Nephron progenitor cell (in vitro differentiated cells): Measurements from ENCODE around the gene SPRED2.

Experiments used
- DNase-seq: peaks from one replicate; pipeline ENCODE4 v3.0.0; 2021
- H3K27ac Mint-ChIP-seq: 2 replicates; pipeline ENCODE4 v1.8.0; 2021; ENCODE audit warnings: mild to moderate bottlenecking, moderate library complexity, mixed read lengths
- H3K27me3 Mint-ChIP-seq: 2 replicates; pipeline ENCODE4 v1.8.0; 2021; ENCODE audit warnings: mild to moderate bottlenecking, low read depth, mixed read lengths; ENCODE audit not compliant: poor library complexity
- H3K36me3 Mint-ChIP-seq: 2 replicates; pipeline ENCODE4 v1.8.0; 2021; ENCODE audit warnings: low read depth, mixed read lengths
- H3K4me1 Mint-ChIP-seq: 2 replicates; pipeline ENCODE4 v1.8.0; 2021; ENCODE audit warnings: mixed read lengths
- H3K4me3 Mint-ChIP-seq: 2 replicates; pipeline ENCODE4 v1.8.0; 2021; ENCODE audit warnings: mild to moderate bottlenecking, moderate library complexity, mixed read lengths
- H3K9me3 Mint-ChIP-seq: 2 replicates; pipeline ENCODE4 v1.8.0; 2021; ENCODE audit warnings: mild to moderate bottlenecking, moderate library complexity, mixed read lengths
- CTCF ChIP-seq: fragments of 200-600 bp; sonication (generic); IDR thresholded peaks from 2 replicates; pipeline ENCODE4 v1.5.0; 2021; ENCODE audit warnings: antibody characterized with exemption

The SPRED2 gene

GRCh38 chr2:65374999-65375398 lies 57.4 kb downstream of the SPRED2 start:
- no peak overlapping the region for H3K4me3 Mint-ChIP-seq
- no peak for DNase-seq
- peaks cover 3% of the 10 kb centered on the region for H3K27me3 Mint-ChIP-seq
- TF ChIP-seq CTCF = no peak
- no peak overlapping the region for H3K27ac Mint-ChIP-seq
- H3K36me3 Mint-ChIP-seq = peaks cover 18% of the 10 kb centered on the region
- H3K9me3 Mint-ChIP-seq = no peaks in the 10 kb centered on the region
- peaks cover 73% of the 10 kb centered on the region for H3K4me1 Mint-ChIP-seq

DNA sequence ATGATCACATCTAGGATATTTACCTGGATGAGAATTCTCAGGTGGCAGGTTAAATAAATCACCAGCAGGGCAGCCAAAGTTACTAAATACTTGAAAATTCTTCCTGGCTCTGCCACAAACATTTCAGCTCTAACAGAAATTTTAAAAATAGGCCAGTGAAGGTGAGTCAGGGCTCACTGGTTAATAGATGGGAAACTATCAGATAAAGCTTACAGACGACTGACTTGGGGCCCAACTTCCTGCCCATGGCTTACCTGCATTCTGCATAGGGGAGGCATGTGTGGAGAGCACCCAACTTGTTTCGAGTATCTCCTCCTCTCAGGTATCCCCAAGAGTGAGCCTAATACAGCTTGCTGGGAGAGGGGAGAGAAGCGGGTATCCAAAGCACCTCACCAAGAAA lies 57.8 kb downstream of the SPRED2 start:
- no peak for TF ChIP-seq CTCF
- no peak for DNase-seq
- Mint-ChIP-seq H3K4me3 (no peak overlapping the region), H3K4me1 (peaks cover 75% of the 10 kb centered on the region), H3K27ac (no peak overlapping the region), H3K27me3 (peaks cover 3% of the 10 kb centered on the region), H3K36me3 (peaks cover 16% of the 10 kb centered on the region), H3K9me3 (no peaks in the 10 kb centered on the region)

DNA sequence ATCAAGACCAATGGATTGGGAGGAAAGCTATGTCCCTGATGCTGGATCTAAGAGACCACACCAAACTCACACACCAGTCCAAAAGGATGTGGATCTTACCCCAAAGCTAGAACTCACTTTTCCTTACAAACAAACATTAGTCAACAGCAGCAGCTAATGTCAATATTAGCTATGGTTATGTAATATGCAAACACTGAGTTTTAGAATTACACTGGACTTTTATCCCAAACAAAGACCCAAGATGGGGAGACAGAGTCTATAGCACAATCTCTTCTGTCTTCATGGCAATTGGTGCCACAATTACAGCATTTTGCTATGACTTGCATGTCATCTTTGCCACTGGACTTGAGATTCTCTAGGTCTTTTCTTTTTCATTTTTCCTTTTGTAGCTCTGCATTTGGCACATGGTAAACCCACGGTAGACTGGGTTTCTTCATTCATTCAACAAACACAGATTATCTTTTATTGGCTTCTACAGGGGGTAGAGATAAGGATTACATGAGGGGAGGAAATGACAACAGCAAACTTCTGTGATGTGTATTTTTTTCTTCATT lies 59.0 kb downstream of the SPRED2 start:
- Mint-ChIP-seq H3K27me3 (peaks cover 3% of the 10 kb centered on the region), H3K4me1 (peaks cover 75% of the 10 kb centered on the region), H3K4me3 (no peak overlapping the region), H3K36me3 (peaks cover 16% of the 10 kb centered on the region), H3K9me3 (no peaks in the 10 kb centered on the region), H3K27ac (no peak overlapping the region)
- DNase-seq = no peak
- TF ChIP-seq CTCF = no peak

- TF ChIP-seq CTCF = no peak
- H3K36me3 Mint-ChIP-seq = peaks cover 16% of the 10 kb centered on the region
- H3K27ac Mint-ChIP-seq = peak overlapping the region; percentile 81
- no peak overlapping the region for H3K4me3 Mint-ChIP-seq
- H3K27me3 Mint-ChIP-seq = peaks cover 3% of the 10 kb centered on the region
- H3K9me3 Mint-ChIP-seq = no peaks in the 10 kb centered on the region
- no peak for DNase-seq
- peaks cover 75% of the 10 kb centered on the region for H3K4me1 Mint-ChIP-seq
These were observed 59.8 kb downstream of the SPRED2 start for GRCh38 chr2:65372619-65373018.

DNA sequence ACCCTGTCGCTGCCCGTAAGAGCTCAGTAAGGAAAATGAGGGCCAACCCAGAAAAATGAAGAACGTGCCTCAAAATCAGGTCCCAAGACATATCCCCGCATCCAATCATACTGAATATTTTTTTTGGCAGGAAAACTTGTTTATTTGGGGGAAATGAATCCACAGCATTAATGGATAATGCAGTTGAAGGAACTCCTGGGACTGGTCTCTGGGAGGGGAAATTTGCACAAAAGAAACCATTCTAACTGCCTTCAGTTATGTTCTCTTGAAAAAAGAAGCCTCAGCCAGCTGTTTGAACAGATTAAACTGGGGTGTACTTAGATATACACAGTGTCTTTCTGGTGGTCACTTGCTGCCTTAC lies 61.3 kb downstream of the SPRED2 start:
- Mint-ChIP-seq H3K4me3 (peak overlapping the region; percentile 28), H3K27me3 (peaks cover 3% of the 10 kb centered on the region), H3K4me1 (peaks cover 85% of the 10 kb centered on the region), H3K36me3 (peaks cover 11% of the 10 kb centered on the region), H3K27ac (peak overlapping the region; percentile 81), H3K9me3 (no peaks in the 10 kb centered on the region)
- no peak for TF ChIP-seq CTCF
- DNase-seq = no peak

DNA sequence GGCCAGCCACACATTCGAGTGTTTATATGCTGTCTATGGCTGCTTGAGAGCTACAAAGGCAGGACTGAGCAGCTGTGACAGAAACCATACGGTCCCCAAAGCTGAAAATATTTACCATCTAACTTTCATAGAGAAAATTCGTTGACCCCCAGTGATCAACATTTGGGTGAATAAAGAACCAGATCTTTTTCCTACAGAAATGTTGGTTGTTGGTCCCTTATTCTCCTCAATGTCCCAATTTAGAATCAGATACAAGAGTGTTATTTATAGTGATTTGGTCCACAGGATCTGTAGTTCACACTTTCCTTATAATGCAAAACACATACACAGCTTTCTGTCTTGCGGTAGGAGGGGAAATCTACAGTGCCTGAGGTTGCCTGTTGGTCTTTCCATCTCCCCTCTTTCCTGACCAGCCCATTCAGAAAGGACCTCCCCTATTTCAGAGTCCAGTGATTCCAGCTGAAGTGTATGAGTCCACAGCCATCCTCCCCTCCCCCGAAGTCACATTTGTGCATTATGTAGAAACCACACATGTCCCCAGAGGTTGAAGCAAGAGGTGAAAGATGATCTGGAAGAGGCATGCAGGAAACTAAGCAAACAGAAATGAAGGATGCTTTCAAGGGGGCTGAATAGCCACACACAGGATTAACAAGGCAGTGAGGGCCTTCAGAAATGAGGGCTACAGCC lies 61.9 kb downstream of the SPRED2 start:
- peaks cover 3% of the 10 kb centered on the region for H3K27me3 Mint-ChIP-seq
- peak overlapping the region; percentile 70 for H3K27ac Mint-ChIP-seq
- no peak for TF ChIP-seq CTCF
- no peaks in the 10 kb centered on the region for H3K9me3 Mint-ChIP-seq
- DNase-seq = peak; percentile 31
- H3K4me3 Mint-ChIP-seq = peak overlapping the region; percentile 28
- peaks cover 85% of the 10 kb centered on the region for H3K4me1 Mint-ChIP-seq
- peaks cover 11% of the 10 kb centered on the region for H3K36me3 Mint-ChIP-seq
